Measurements from ENCODE around the gene HNF4A.

The HNF4A gene

DNA sequence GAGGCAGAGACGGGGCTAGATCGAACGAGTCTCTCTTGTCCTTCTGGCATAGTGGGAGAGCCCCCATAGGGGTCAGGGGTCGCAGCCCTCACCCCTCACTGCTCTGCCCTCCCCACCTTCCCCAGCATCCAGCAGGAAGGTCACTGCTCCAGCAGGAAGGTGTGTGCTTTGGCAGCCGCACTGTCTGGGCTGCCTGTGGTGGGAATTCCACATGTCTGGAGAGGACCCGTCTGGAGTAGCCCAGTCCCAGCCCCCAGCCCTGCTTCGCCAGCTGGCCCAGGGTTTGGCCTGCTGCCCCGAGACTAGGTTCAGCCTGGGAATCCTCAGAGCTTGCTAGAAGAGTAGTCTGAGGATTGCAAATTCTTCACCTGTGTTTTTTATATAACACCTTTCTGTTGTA is 21.2 kb upstream of the HNF4A start:
- H3K4me1 Mint-ChIP-seq, result peaks cover 17% of the 10 kb centered on the region
- H3K27me3 Mint-ChIP-seq (ENCODE audit: low read depth), result peaks cover 14% of the 10 kb centered on the region
- TF ChIP-seq, protein P1, sequence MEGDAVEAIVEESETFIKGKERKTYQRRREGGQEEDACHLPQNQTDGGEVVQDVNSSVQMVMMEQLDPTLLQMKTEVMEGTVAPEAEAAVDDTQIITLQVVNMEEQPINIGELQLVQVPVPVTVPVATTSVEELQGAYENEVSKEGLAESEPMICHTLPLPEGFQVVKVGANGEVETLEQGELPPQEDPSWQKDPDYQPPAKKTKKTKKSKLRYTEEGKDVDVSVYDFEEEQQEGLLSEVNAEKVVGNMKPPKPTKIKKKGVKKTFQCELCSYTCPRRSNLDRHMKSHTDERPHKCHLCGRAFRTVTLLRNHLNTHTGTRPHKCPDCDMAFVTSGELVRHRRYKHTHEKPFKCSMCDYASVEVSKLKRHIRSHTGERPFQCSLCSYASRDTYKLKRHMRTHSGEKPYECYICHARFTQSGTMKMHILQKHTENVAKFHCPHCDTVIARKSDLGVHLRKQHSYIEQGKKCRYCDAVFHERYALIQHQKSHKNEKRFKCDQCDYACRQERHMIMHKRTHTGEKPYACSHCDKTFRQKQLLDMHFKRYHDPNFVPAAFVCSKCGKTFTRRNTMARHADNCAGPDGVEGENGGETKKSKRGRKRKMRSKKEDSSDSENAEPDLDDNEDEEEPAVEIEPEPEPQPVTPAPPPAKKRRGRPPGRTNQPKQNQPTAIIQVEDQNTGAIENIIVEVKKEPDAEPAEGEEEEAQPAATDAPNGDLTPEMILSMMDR (IDR thresholded peaks at IDR 0.05; ENCODE audit: unreplicated experiment in 3 of 3), result no peak
- H3K36me3 Mint-ChIP-seq (ENCODE audit: low read depth), result no peaks in the 10 kb centered on the region
- H3K9me3 Mint-ChIP-seq, result no peaks in the 10 kb centered on the region
- no peak overlapping the region for H3K4me3 Mint-ChIP-seq
- no peak overlapping the region for H3K27ac Mint-ChIP-seq

DNA sequence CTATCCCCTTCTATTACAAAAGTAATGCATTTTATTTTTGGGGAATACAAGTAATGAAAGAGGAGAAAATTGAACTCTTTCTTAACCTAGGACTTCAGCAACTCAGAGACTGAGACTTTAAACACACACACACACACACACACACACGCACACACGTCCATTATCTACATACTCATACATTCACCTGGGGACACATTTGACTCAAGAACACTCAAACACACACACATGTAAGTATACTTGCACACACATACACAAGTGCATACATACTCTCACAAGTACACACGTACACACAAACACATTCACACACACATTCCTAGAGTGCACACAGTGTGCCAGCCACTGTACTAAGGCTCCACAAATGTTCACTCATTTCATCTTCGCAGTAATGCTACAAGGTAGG is 20.8 kb upstream of the HNF4A start:
- H3K27ac Mint-ChIP-seq, result no peak overlapping the region
- no peaks in the 10 kb centered on the region for H3K9me3 Mint-ChIP-seq
- H3K27me3 Mint-ChIP-seq (ENCODE audit: low read depth), result peaks cover 14% of the 10 kb centered on the region
- TF ChIP-seq, protein P1 (IDR thresholded peaks at IDR 0.05; ENCODE audit: unreplicated experiment in 3 of 3), result no peak
- H3K36me3 Mint-ChIP-seq (ENCODE audit: low read depth), result no peaks in the 10 kb centered on the region
- H3K4me3 Mint-ChIP-seq, result no peak overlapping the region
- peaks cover 16% of the 10 kb centered on the region for H3K4me1 Mint-ChIP-seq

DNA sequence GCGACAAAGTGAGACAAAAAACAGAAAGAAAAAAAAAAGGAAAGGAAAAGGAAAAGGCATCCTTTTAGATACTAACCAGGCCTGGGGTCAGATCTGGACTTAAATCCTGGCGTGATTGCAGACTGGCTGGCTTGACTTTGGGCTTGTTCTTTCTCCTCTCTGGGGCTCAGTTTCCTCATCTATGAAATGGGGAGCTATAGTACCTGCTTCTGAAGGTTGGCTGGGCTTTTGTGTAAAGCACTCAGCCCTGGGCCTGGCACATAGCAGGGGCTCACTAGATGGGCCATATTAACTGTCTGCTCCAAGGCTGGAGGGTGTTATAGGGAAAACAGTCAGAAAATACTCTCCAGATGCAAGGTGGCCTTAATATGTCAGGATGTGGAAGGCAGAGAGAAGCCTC is 19.8 kb upstream of the HNF4A start:
- Mint-ChIP-seq H3K27ac (no peak overlapping the region), H3K9me3 (no peaks in the 10 kb centered on the region)

DNA sequence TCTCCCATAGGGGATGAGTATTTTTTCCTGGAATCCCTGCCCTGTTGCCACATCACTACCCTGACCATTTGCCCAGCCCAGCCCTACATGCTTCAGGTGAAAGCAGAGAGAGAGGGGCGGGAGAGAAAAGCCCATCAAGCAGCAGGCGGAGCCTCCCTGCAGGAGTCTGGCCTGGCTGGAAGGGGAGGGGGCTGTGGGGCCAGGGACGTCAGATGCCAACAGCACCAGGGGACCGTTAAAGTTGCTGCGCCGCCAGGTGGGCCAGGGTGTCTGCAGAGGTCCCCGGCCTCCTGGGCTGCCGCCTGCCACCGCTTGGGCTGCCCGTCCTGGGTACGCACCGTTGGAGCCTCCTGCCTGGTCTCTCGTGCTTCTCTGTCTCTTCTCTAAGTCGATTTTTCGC is 19.4 kb upstream of the HNF4A start:
- Mint-ChIP-seq H3K27ac (peak overlapping the region in 1 of 3 experiments; percentile 12), H3K36me3 (ENCODE audit: low read depth) (no peaks in the 10 kb centered on the region), H3K9me3 (no peaks in the 10 kb centered on the region), H3K4me3 (no peak overlapping the region), H3K4me1 (peaks cover 11% of the 10 kb centered on the region), H3K27me3 (ENCODE audit: low read depth) (peaks cover 11% of the 10 kb centered on the region)
- TF ChIP-seq, protein P1 (IDR thresholded peaks at IDR 0.05; ENCODE audit: unreplicated experiment in 3 of 3), result no peak

More for the DNA sequence above, 19.8 kb upstream of the HNF4A start:
- Mint-ChIP-seq H3K4me3 (no peak overlapping the region), H3K27me3 (ENCODE audit: low read depth) (peaks cover 13% of the 10 kb centered on the region), H3K36me3 (ENCODE audit: low read depth) (no peaks in the 10 kb centered on the region), H3K4me1 (peaks cover 11% of the 10 kb centered on the region)
- TF ChIP-seq, protein P1 (IDR thresholded peaks at IDR 0.05; ENCODE audit: unreplicated experiment in 3 of 3), result no peak

DNA sequence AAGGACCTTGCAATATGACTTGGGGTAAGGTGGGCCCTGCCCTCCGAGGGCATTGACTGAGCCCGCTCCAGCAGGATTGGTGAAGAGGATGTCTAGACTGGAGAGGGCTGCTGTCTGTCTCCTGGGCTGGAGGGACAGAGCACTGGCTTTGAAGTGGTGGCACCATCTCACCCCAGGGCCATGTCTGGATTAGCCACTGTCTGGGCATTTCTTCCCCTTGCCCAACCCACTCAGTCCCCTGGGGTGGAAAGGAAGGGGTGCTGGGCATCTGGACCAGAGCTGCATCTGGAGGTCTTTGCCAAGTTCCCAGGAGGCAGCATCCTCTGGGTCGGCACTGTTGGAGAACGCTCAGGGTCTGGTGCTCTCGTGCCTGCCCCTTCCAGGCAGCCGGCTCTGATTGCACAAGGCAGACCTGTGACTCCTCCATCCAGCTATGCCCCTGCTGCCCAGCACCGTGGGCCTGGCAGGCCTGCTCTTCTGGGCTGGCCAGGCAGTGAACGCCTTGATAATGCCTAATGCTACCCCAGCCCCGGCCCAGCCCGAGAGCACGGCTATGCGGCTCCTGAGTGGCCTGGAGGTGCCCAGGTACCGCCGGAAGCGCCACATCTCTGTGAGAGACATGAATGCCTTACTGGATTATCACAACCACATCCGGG is 18.6 kb upstream of the HNF4A start, which contains the start of gene R3HDML:
Gene R3HDML (plus strand): TSS at position 319 of the 656 bp plus-strand sequence. CDS start 115 bp downstream, at position 434.
- peaks cover 11% of the 10 kb centered on the region for H3K4me1 Mint-ChIP-seq
- TF ChIP-seq, protein P1 (IDR thresholded peaks at IDR 0.05; ENCODE audit: unreplicated experiment in 3 of 3), result no peak
- H3K27me3 Mint-ChIP-seq (ENCODE audit: low read depth), result peaks cover 11% of the 10 kb centered on the region
- no peaks in the 10 kb centered on the region for H3K36me3 Mint-ChIP-seq (ENCODE audit: low read depth)
- H3K9me3 Mint-ChIP-seq, result no peaks in the 10 kb centered on the region
- peak within 1 kb of the TSS in 1 of 3 experiments; percentile 12 for H3K27ac Mint-ChIP-seq
- no peak within 1 kb of the TSS for H3K4me3 Mint-ChIP-seq

DNA sequence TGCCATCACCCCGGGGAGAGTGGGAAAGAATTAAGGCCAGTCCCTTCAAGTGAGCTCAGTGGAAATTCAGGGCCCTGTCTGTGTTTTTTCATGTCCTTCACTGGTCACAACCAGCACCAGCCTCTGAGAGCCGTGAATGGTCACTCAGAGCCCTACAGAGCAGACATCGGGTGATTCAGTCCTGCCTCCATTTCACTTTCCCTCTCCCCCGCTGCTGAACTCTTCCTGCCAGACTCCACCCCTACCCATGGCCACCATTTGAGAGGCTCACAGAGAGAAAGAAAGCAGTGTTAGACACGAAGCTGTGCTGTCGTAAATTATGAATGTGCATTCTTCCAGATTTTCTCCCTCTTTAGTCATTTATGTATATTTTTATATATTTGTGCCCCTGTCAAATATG is 13.3 kb upstream of the HNF4A start:
- H3K4me1 Mint-ChIP-seq, result peaks cover 6% of the 10 kb centered on the region
- H3K9me3 Mint-ChIP-seq, result no peaks in the 10 kb centered on the region
- H3K4me3 Mint-ChIP-seq, result no peak overlapping the region
- H3K27ac Mint-ChIP-seq, result peak overlapping the region; percentile 65 to 76 (median 67)
- peaks cover 4% of the 10 kb centered on the region for H3K27me3 Mint-ChIP-seq (ENCODE audit: low read depth)
- H3K36me3 Mint-ChIP-seq (ENCODE audit: low read depth), result no peaks in the 10 kb centered on the region
- TF ChIP-seq, protein P1 (IDR thresholded peaks at IDR 0.05; ENCODE audit: unreplicated experiment in 3 of 3), result no peak
